NCI-H510A treated with DMSO at 0.1 percent for 48 hours (cell line): ENCODE measurements around the gene CD6.

Experiments
- DNase-seq: peaks from one replicate; lab custom pipeline; 2025; lab: John Stamatoyannopoulos, UW

The CD6 gene

GRCh38 chr11:60971520-60971919 lies at the start of gene CD6:
TSS of gene CD6 (plus strand) at chr11:60971680. CDS start at chr11:60971866, 186 bp downstream.
- DNase-seq = no peak

GRCh38 chr11:60921777-60922335 lies 49.6 kb upstream of the CD6 start:
- no peak for DNase-seq

GRCh38 chr11:60922906-60923305 lies 48.6 kb upstream of the CD6 start:
- DNase-seq = no peak

GRCh38 chr11:60923326-60923725 lies 48.2 kb upstream of the CD6 start:
- DNase-seq = no peak

- no peak for DNase-seq
Measured at GRCh38 chr11:60923800-60924109, 47.7 kb upstream of the CD6 start.

GRCh38 chr11:60924110-60924905 lies 47.2 kb upstream of the CD6 start, which contains the start of gene TMEM132A:
TSS of gene TMEM132A (plus strand) at chr11:60924460. CDS start at chr11:60924634, 174 bp downstream.
- peak; percentile 60 for DNase-seq

- DNase-seq = no peak
Measured at GRCh38 chr11:60924906-60925853, 46.3 kb upstream of the CD6 start.

GRCh38 chr11:60925868-60926267 lies 45.6 kb upstream of the CD6 start:
- no peak for DNase-seq

- no peak for DNase-seq
Measured at GRCh38 chr11:60926500-60926899, 45.0 kb upstream of the CD6 start.

GRCh38 chr11:60927061-60927592 lies 44.4 kb upstream of the CD6 start:
- no peak for DNase-seq

GRCh38 chr11:60927600-60927999 lies 43.9 kb upstream of the CD6 start:
- no peak for DNase-seq

GRCh38 chr11:60928563-60929001 lies 42.9 kb upstream of the CD6 start:
- no peak for DNase-seq

- DNase-seq = no peak
Measured at GRCh38 chr11:60929764-60930163, 41.7 kb upstream of the CD6 start.

- DNase-seq = no peak
Measured at GRCh38 chr11:60930394-60930793, 41.1 kb upstream of the CD6 start.

- DNase-seq = no peak
Measured at GRCh38 chr11:60931917-60932316, 39.6 kb upstream of the CD6 start.

GRCh38 chr11:60932605-60933356 lies 38.7 kb upstream of the CD6 start:
- DNase-seq = no peak

- no peak for DNase-seq
Measured at GRCh38 chr11:60933416-60934123, 37.9 kb upstream of the CD6 start.

GRCh38 chr11:60934124-60934789 lies 37.2 kb upstream of the CD6 start:
- no peak for DNase-seq

- DNase-seq = no peak
Measured at GRCh38 chr11:60934790-60935605, 36.5 kb upstream of the CD6 start.
